ENCODE data around the gene PLCL2. TPM values are rescaled to one million over a fixed set of nuclear protein-coding genes. Genes with fewer than 3 reads are reported as not detected.
A peak's percentile ranks its signal among the peaks of the same experiment; 100 is the strongest.

Gene PLCL2
- total RNA-seq, 3 donors from 2014 or later (not counting 1 experiment from before 2014, with no cell fraction given) = 71.5 to 94.9 (median 84.7) TPM

GRCh38 chr3:16900779-16901440, 16.2 kb downstream of the PLCL2 start:
- DNase-seq (peak in 1 of 2 donors; percentile 49), ATAC-seq (peak; percentile 27 to 67 (median 64))
- Histone ChIP-seq H3K27me3 (ENCODE audit: control insufficient read depth, insufficient read depth, low read length) (no peaks in the 10 kb centered on the region), H3K4me1 (ENCODE audit: control insufficient read depth, insufficient read depth, low read length) (peaks cover 83% of the 10 kb centered on the region), H3K9me3 (ENCODE audit: control insufficient read depth, insufficient read depth, low read length) (no peaks in the 10 kb centered on the region), H3K4me3 (ENCODE audit: low read length) (no peak overlapping the region), H3K27ac (ENCODE audit: low read length) (peak overlapping the region; percentile 65), H3K36me3 (ENCODE audit: control insufficient read depth, insufficient read depth, low read length) (no peaks in the 10 kb centered on the region)
- peak overlapping the region; percentile 79 for H3K4me3 Mint-ChIP-seq
- WGBS (ENCODE audit: insufficient coverage) = 25% methylated on average over 3 of the region's 4 CpGs
- intact Hi-C loops (cut with micrococcal nuclease) = loop anchor here (5.0 kb wide), 5 partner anchors 36 to 251 kb away; no protein-coding TSS in a partner anchor
- TF ChIP-seq, protein P1, sequence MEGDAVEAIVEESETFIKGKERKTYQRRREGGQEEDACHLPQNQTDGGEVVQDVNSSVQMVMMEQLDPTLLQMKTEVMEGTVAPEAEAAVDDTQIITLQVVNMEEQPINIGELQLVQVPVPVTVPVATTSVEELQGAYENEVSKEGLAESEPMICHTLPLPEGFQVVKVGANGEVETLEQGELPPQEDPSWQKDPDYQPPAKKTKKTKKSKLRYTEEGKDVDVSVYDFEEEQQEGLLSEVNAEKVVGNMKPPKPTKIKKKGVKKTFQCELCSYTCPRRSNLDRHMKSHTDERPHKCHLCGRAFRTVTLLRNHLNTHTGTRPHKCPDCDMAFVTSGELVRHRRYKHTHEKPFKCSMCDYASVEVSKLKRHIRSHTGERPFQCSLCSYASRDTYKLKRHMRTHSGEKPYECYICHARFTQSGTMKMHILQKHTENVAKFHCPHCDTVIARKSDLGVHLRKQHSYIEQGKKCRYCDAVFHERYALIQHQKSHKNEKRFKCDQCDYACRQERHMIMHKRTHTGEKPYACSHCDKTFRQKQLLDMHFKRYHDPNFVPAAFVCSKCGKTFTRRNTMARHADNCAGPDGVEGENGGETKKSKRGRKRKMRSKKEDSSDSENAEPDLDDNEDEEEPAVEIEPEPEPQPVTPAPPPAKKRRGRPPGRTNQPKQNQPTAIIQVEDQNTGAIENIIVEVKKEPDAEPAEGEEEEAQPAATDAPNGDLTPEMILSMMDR (IDR thresholded peaks at IDR 0.05) = no peak
- H3K27ac Mint-ChIP-seq = peak overlapping the region; percentile 82 to 94
- no peaks in the 10 kb centered on the region for H3K27me3 Mint-ChIP-seq (ENCODE audit: low read depth in 2 of 2)
- peaks cover 100% of the 10 kb centered on the region in 2 donors for H3K4me1 Mint-ChIP-seq
- no peaks in the 10 kb centered on the region for H3K36me3 Mint-ChIP-seq
- H3K9me3 Mint-ChIP-seq = no peaks in the 10 kb centered on the region

GRCh38 chr3:16904423-16905417, 20.0 kb downstream of the PLCL2 start:
- Mint-ChIP-seq H3K9me3 (no peaks in the 10 kb centered on the region), H3K36me3 (no peaks in the 10 kb centered on the region), H3K4me1 (peaks cover 87 to 89% of the 10 kb centered on the region in 2 donors), H3K4me3 (peak overlapping the region; percentile 83), H3K27ac (peak overlapping the region; percentile 82 to 94), H3K27me3 (ENCODE audit: low read depth in 2 of 2) (no peaks in the 10 kb centered on the region)
- TF ChIP-seq, protein P1 (IDR thresholded peaks at IDR 0.05) = no peak
- ATAC-seq (peak; percentile 62 to 72 (median 71)), DNase-seq (peak in 1 of 2 donors; percentile 74)
- intact Hi-C loops (cut with micrococcal nuclease) = loop anchor here (1.0 to 5.0 kb wide), 7 partner anchors 8 to 248 kb away; no protein-coding TSS in a partner anchor
- peak overlapping the region; percentile 51 for H3K27ac ChIP-seq (ENCODE audit: low read length)
- WGBS (ENCODE audit: insufficient coverage) = 100% methylated on average over 1 of the region's 4 CpGs
- H3K36me3 ChIP-seq (ENCODE audit: control insufficient read depth, insufficient read depth, low read length) = no peaks in the 10 kb centered on the region
- H3K4me1 ChIP-seq (ENCODE audit: control insufficient read depth, insufficient read depth, low read length) = peaks cover 58% of the 10 kb centered on the region
- H3K9me3 ChIP-seq (ENCODE audit: control insufficient read depth, insufficient read depth, low read length) = no peaks in the 10 kb centered on the region
- H3K4me3 ChIP-seq (ENCODE audit: low read length) = no peak overlapping the region
- H3K27me3 ChIP-seq (ENCODE audit: control insufficient read depth, insufficient read depth, low read length) = no peaks in the 10 kb centered on the region

GRCh38 chr3:16905704-16906103, 20.9 kb downstream of the PLCL2 start:
- no peaks in the 10 kb centered on the region for H3K27me3 Mint-ChIP-seq (ENCODE audit: low read depth in 2 of 2)
- intact Hi-C loops (cut with micrococcal nuclease) = loop anchor here (2.0 kb wide), 1 partner anchor 17 kb away; no protein-coding TSS in a partner anchor
- no peaks in the 10 kb centered on the region for H3K36me3 ChIP-seq (ENCODE audit: control insufficient read depth, insufficient read depth, low read length)
- H3K4me1 ChIP-seq (ENCODE audit: control insufficient read depth, insufficient read depth, low read length) = peaks cover 60% of the 10 kb centered on the region
- no peak overlapping the region for H3K27ac ChIP-seq (ENCODE audit: low read length)
- peak overlapping the region; percentile 82 to 94 for H3K27ac Mint-ChIP-seq
- H3K27me3 ChIP-seq (ENCODE audit: control insufficient read depth, insufficient read depth, low read length) = no peaks in the 10 kb centered on the region
- H3K9me3 Mint-ChIP-seq = no peaks in the 10 kb centered on the region
- H3K4me3 ChIP-seq (ENCODE audit: low read length) = no peak overlapping the region
- peak overlapping the region; percentile 17 for H3K4me3 Mint-ChIP-seq
- no peaks in the 10 kb centered on the region for H3K9me3 ChIP-seq (ENCODE audit: control insufficient read depth, insufficient read depth, low read length)
- TF ChIP-seq, protein P1 (IDR thresholded peaks at IDR 0.05) = no peak
- DNase-seq (no peak), ATAC-seq (no peak)
- WGBS (ENCODE audit: insufficient coverage) = 69% methylated on average over 1 of the region's 1 CpG
- peaks cover 87 to 89% of the 10 kb centered on the region in 2 donors for H3K4me1 Mint-ChIP-seq
- no peaks in the 10 kb centered on the region for H3K36me3 Mint-ChIP-seq
